H1 (cell line): ENCODE data around the gene RGS6.

Source experiments
- CREB1 ChIP-seq: IDR thresholded peaks from 2 replicates; pipeline ENCODE4 v1.6.1; 2012; ENCODE audit warnings: inconsistent platforms
- POLR2AphosphoS5 ChIP-seq: IDR thresholded peaks from 2 replicates; pipeline ENCODE4 v1.6.1; 2011; ENCODE audit warnings: low read depth, low read length
- RBBP5 ChIP-seq: IDR thresholded peaks from 2 replicates; pipeline ENCODE4 v1.7.1; 2012; ENCODE audit warnings: low read depth, mild to moderate bottlenecking, inconsistent platforms, low read length, moderate library complexity, borderline replicate concordance
- SRF ChIP-seq: IDR thresholded peaks from 2 replicates; pipeline ENCODE4 v1.6.1; 2011; ENCODE audit warnings: mild to moderate bottlenecking, low read depth, low read length, moderate library complexity

- no peak for TF ChIP-seq SRF
- no peak for TF ChIP-seq POLR2AphosphoS5
- no peak for TF ChIP-seq RBBP5
- no peak for TF ChIP-seq CREB1
Measured at GRCh38 chr14:72611506-72611905, 679.3 kb downstream of the RGS6 start.
